HG03045 (cell line): Measurements from ENCODE around the gene TSPY8.
"Not testable (repeated sequence)": the region's sequence is repeated elsewhere in the genome, so short reads cannot be mapped to it uniquely, and the experiment has no call there.

Experiments
- ATAC-seq: cut with Tn5 transposase; IDR thresholded peaks from one replicate; pipeline ENCODE4 v1.9.1; 2021; ENCODE audit warnings: mild to moderate bottlenecking, moderate library complexity; ENCODE audit not compliant: unreplicated experiment

TSPY8 gene

GRCh38 chrY:9357497-9357896, at the start of gene TSPY8:
TSS of gene TSPY8 (plus strand) at chrY:9357797. CDS start at chrY:9357843, 46 bp downstream.
- not testable (repeated sequence) for ATAC-seq

DNA sequence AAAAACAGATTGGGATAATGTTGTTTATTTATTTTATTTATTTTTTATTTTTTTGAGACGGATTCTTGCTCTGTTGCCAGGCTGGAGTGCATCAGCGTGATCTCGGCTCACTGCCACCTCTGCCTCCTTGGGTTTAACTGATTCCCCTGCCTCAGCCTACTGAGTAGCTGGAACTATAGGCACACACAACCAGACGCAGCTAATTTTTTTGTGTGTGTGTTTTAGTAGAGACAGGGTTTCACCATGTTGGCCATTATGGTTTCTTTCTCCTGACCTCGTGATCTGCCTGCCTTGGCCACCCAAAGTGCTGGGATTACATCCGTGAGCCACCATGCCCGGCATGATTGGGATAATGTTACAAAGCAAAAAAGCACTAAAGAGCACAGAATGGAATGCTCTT, 36.6 kb upstream of the TSPY8 start:
- ATAC-seq: no peak

DNA sequence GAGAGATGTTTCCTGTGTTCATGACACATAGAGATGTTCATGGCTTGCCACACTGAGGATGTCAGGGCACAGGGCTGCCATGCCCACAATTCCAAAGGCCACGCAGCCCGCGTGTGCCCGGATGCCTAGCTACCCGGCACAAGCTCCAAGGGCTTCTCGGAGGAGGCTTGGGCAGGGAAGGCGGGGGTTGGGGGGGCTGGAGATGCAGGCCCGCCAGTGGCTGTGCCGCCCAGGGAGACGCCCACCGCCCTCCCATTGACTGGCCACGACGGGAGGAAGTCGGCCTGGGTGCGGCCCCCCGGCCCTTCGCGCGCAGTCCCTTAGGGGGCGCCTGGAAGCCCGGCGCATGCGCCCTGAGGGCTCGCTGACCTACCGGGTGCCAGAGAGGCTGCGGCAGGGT, 20.4 kb upstream of the TSPY8 start, which contains the start of gene TSPY4:
Gene TSPY4 (plus strand): TSS at position 301 of the 400 bp plus-strand sequence. CDS start 46 bp downstream, at position 347.
- not testable (repeated sequence) for ATAC-seq

DNA sequence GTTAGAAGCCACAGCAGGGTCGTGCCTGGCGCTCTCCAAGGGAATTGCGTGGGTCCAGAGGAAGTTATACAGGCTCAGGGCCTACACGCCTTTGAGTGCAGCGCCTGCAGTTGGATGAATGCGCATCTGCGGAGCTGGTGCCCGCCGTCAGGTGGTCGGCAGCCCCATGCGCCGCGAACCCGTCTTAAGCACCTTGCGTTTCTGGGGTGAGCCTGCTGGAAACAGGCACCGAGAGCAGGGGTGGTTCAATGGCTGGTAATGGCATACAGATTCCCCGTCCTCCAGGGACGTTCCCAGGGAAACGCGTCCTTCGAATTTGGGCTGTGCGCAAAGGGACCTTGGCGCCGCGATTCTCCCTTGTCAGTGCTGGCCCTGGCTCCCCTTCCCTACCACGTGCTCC, 38.9 kb downstream of the TSPY8 start:
- ATAC-seq: not testable (repeated sequence)

GRCh38 chrY:9398121-9398520, 40.5 kb downstream of the TSPY8 start, which contains the start of gene TSPY3:
TSS of gene TSPY3 (plus strand) at chrY:9398421. CDS start at chrY:9398467, 46 bp downstream.
- not testable (repeated sequence) for ATAC-seq
